Calu3 (cell line): ENCODE data around the gene DPM1. TPM values are rescaled to one million over a fixed set of nuclear protein-coding genes. Genes with fewer than 3 reads are reported as not detected.

Experiments used
- BruUV-seq: library from RNA; stranded (reverse); fragments of 400-500 nt; replicated peaks from 2 replicates; lab custom pipeline; 2021; lab: Mats Ljungman, UMichigan
- CTCF ChIA-PET: fragments of 300-600 bp; sonication (Branson Sonifier 250); formaldehyde crosslinking; loops from one replicate; lab custom pipeline; 2022; ENCODE audit warnings: antibody characterized with exemption; lab: Charles Lee
- DNase-seq: peaks from one replicate; pipeline ENCODE4 v3.0.0; 2022
- H3K27ac Mint-ChIP-seq: one replicate; pipeline ENCODE4 v1.8.0; 2022; ENCODE audit warnings: mixed read lengths; ENCODE audit not compliant: unreplicated experiment
- H3K27me3 Mint-ChIP-seq: one replicate; pipeline ENCODE4 v1.8.0; 2022; ENCODE audit warnings: mixed read lengths; ENCODE audit not compliant: unreplicated experiment
- H3K36me3 Mint-ChIP-seq: one replicate; pipeline ENCODE4 v1.8.0; 2022; ENCODE audit warnings: mild to moderate bottlenecking, moderate library complexity, mixed read lengths; ENCODE audit not compliant: insufficient read depth, unreplicated experiment
- H3K4me1 Mint-ChIP-seq: one replicate; pipeline ENCODE4 v1.8.0; 2022; ENCODE audit warnings: mild to moderate bottlenecking, low read depth, mixed read lengths; ENCODE audit not compliant: unreplicated experiment
- H3K4me3 Mint-ChIP-seq: one replicate; pipeline ENCODE4 v1.8.0; 2022; ENCODE audit warnings: mild to moderate bottlenecking, low read depth, moderate library complexity, mixed read lengths; ENCODE audit not compliant: unreplicated experiment
- H3K9me3 Mint-ChIP-seq: one replicate; pipeline ENCODE4 v1.8.0; 2022; ENCODE audit warnings: low read depth, mixed read lengths; ENCODE audit not compliant: unreplicated experiment
- intact Hi-C: fragments of 100-400 bp; cut with micrococcal nuclease; formaldehyde crosslinking; loops from one replicate; pipeline ENCODE4 v1.10.0; 2022; ENCODE audit not compliant: unreplicated experiment
- total RNA-seq: library from RNA; stranded (reverse); gene quantifications from 2 replicates; pipeline ENCODE4 v1.2.3, GENCODE V29; 2022
- TF ChIP-seq, protein P1 (sequence below): fragments of 200-600 bp; IDR thresholded peaks from one replicate; pipeline ENCODE4 v1.8.0; 2022; ENCODE audit warnings: antibody characterized with exemption; ENCODE audit not compliant: unreplicated experiment

DPM1 gene
- total RNA-seq, 1 experiment from 2014 or later, result 89.1 TPM

DNA sequence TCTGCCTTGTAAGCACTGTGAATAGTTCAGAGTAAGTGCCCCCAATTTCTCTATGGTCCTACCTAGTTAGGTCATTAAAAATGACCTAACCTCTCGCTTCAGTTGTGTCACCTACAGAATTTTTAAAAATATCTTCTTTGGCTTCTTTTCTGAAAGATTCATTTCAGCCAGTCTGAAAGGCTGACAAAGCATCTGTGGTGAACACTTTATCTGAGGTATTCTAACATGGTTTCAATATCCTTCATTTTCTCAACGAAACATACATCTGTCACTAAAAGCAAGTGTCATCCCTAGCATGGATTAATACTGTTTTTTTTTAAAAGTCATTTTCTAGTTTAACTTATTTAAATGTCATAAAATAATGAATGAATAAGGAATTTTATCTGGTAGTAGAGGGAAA is 5.1 kb downstream of the DPM1 start:
- CTCF ChIA-PET, result no interaction called here
- no peak overlapping the region for H3K27ac Mint-ChIP-seq

DNA sequence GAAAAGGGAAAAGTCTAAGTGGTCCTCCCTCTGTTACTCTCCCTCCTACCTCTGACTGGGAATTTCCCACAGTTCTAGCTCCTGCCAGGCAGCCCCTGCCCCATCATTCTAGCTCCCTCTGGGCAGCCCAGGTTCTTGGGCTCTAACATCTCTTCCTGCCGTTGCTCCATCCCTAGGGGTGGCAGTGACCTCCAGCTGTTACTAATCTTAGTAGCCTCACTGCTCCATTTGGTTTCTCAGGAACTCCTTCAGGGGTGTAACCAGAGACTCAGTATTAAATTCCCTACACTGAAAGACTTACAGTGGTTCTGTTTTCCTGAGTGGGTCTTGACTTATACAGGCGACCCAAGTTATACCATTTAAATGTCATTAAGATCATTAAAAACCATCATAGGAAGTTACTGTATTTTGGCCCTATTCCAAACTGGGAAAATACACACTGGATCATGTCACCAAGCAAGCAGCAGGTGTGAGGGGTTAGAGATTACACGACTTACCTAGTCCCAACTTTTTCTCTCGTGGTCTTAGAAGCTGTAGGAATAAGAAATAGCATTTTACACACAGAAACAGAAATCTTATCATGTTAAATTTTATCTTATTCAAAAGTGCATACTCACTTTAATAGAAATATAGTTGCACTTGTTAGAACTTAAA is 10.1 kb downstream of the DPM1 start:
- peaks cover 77% of the 10 kb centered on the region for H3K36me3 Mint-ChIP-seq
- H3K4me3 Mint-ChIP-seq, result no peak overlapping the region
- H3K9me3 Mint-ChIP-seq, result no peaks in the 10 kb centered on the region
- H3K27ac Mint-ChIP-seq, result no peak overlapping the region
- no TSS peak for BruUV-seq
- H3K4me1 Mint-ChIP-seq, result peaks cover 9% of the 10 kb centered on the region
- no peaks in the 10 kb centered on the region for H3K27me3 Mint-ChIP-seq
- CTCF ChIA-PET, result no interaction called here
- DNase-seq, result no peak
- intact Hi-C loops, result no loop called here
- TF ChIP-seq, protein P1, sequence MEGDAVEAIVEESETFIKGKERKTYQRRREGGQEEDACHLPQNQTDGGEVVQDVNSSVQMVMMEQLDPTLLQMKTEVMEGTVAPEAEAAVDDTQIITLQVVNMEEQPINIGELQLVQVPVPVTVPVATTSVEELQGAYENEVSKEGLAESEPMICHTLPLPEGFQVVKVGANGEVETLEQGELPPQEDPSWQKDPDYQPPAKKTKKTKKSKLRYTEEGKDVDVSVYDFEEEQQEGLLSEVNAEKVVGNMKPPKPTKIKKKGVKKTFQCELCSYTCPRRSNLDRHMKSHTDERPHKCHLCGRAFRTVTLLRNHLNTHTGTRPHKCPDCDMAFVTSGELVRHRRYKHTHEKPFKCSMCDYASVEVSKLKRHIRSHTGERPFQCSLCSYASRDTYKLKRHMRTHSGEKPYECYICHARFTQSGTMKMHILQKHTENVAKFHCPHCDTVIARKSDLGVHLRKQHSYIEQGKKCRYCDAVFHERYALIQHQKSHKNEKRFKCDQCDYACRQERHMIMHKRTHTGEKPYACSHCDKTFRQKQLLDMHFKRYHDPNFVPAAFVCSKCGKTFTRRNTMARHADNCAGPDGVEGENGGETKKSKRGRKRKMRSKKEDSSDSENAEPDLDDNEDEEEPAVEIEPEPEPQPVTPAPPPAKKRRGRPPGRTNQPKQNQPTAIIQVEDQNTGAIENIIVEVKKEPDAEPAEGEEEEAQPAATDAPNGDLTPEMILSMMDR, result no peak

More for the DNA sequence above, 5.1 kb downstream of the DPM1 start:
- Mint-ChIP-seq H3K4me3 (no peak overlapping the region), H3K36me3 (peaks cover 86% of the 10 kb centered on the region), H3K4me1 (peaks cover 33% of the 10 kb centered on the region), H3K27me3 (no peaks in the 10 kb centered on the region), H3K9me3 (no peaks in the 10 kb centered on the region)
- intact Hi-C loops, result no loop called here
- TF ChIP-seq, protein P1, result no peak
- no TSS peak for BruUV-seq
- DNase-seq, result no peak

DNA sequence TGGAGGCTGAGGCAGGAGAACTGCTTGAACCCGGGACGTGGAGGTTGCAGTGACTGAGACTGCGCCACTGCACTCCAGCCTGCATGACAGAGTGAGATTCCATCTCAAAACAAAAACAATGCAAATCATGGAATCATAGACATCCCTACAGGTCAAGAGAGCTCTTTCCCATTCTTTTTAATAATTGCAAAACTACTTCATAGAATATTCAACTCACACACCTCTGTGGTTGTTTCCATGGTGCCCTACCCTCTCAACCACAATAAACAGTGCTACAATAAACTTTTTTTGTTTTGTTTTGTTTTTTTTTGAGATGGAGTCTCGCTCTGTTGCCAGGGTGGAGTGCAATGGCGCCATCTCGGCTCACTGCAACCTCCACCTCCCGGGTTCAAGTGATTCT is 15.3 kb downstream of the DPM1 start:
- CTCF ChIA-PET, result no interaction called here
- DNase-seq, result no peak
- intact Hi-C loops, result no loop called here
- no TSS peak for BruUV-seq
- Mint-ChIP-seq H3K27ac (no peak overlapping the region), H3K4me3 (no peak overlapping the region), H3K36me3 (peaks cover 78% of the 10 kb centered on the region), H3K9me3 (no peaks in the 10 kb centered on the region), H3K27me3 (no peaks in the 10 kb centered on the region), H3K4me1 (no peaks in the 10 kb centered on the region)
- TF ChIP-seq, protein P1, result no peak

DNA sequence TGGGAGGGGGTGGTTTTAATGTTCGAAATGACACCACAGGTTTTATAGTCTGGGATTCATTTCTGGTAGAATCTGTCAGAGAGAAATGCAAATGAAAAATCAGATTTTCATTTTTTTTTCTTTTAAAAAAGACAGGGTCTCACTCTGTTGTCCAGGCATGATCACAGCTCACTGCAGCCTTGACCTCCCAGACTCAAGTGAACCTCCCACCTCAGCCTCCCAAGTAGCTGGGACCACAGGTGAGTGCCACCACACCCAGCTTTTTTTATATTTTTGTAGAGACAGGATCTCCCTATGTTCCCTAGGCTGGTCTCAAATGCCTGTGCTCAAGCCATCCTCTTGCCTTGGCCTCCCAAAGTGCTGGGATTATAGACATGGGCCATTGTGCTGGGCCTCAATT is 24.7 kb downstream of the DPM1 start:
- Mint-ChIP-seq H3K4me3 (no peak overlapping the region), H3K36me3 (peaks cover 85% of the 10 kb centered on the region), H3K9me3 (no peaks in the 10 kb centered on the region), H3K27ac (no peak overlapping the region), H3K27me3 (no peaks in the 10 kb centered on the region), H3K4me1 (peaks cover 15% of the 10 kb centered on the region)
- DNase-seq, result no peak
- CTCF ChIA-PET, result interaction anchor here (0.6 to 0.7 kb wide), 2 partner anchors 108 to 130 kb away, joined by 3 to 4 read pairs; no protein-coding TSS in a partner anchor
- TF ChIP-seq, protein P1, result no peak
- no TSS peak for BruUV-seq
- intact Hi-C loops, result no loop called here
